K562 treated with DMSO at 1 percent for 12 hours (cell line): ENCODE results near the gene SPATA6. TPM values are rescaled to one million over a fixed set of nuclear protein-coding genes. Genes with fewer than 3 reads are reported as not detected.

Source experiments
- total RNA-seq: library from RNA; unstranded; fragments of 300-600 nt; gene quantifications from 2 replicates; pipeline ENCODE4 v1.2.3, GENCODE V29; 2022; ENCODE audit not compliant: insufficient read depth

The SPATA6 gene
- total RNA-seq: 0.65 TPM in 1 of 2 replicates, not detected in the other

GRCh38 chr1:48471691-48472576 is at the start of gene SPATA6:
Gene SPATA6, minus strand, starts transcription at chr1:48472204. Its CDS starts 196 bp downstream, at chr1:48472008.

Other genes with a start within 250 kb of the SPATA6 start
- gene SLC5A9, start 249.5 kb downstream of the SPATA6 start, total RNA-seq: not detected in 2 replicates